Measurements from ENCODE around the gene FSTL5.

Gene FSTL5

GRCh38 chr4:161581262-161582230, 582.3 kb downstream of the FSTL5 start:
- Mint-ChIP-seq H3K4me3 (no peak overlapping the region), H3K27ac (no peak overlapping the region), H3K4me1 (no peaks in the 10 kb centered on the region), H3K27me3 (no peaks in the 10 kb centered on the region), H3K9me3 (peaks cover 9% of the 10 kb centered on the region in 2 donors)
- no peak for DNase-seq
- no peak for ATAC-seq

GRCh38 chr4:161577579-161578301, 586.1 kb downstream of the FSTL5 start:
- ATAC-seq (no peak), DNase-seq (no peak)
- Mint-ChIP-seq H3K27ac (no peak overlapping the region), H3K27me3 (no peaks in the 10 kb centered on the region), H3K9me3 (peaks cover 4 to 30% of the 10 kb centered on the region in 2 donors), H3K4me1 (no peaks in the 10 kb centered on the region), H3K4me3 (no peak overlapping the region)

- H3K4me1 Mint-ChIP-seq, result no peaks in the 10 kb centered on the region
- ATAC-seq (no peak), DNase-seq (no peak)
- H3K27me3 Mint-ChIP-seq, result no peaks in the 10 kb centered on the region
- no peak overlapping the region for H3K27ac Mint-ChIP-seq
- H3K9me3 Mint-ChIP-seq, result peaks cover 10 to 37% of the 10 kb centered on the region in 2 donors
- no peak overlapping the region for H3K4me3 Mint-ChIP-seq
Observed at GRCh38 chr4:161573836-161574235, 590.0 kb downstream of the FSTL5 start.

- no peak overlapping the region for H3K4me3 Mint-ChIP-seq
- DNase-seq, result no peak
- H3K9me3 Mint-ChIP-seq, result peaks cover 3 to 6% of the 10 kb centered on the region in 2 donors
- no peak for ATAC-seq
- H3K4me1 Mint-ChIP-seq, result no peaks in the 10 kb centered on the region
- H3K27me3 Mint-ChIP-seq, result no peaks in the 10 kb centered on the region
- H3K27ac Mint-ChIP-seq, result no peak overlapping the region
Observed at GRCh38 chr4:161564230-161564834, 599.5 kb downstream of the FSTL5 start.

GRCh38 chr4:161555689-161556660, 607.8 kb downstream of the FSTL5 start:
- Mint-ChIP-seq H3K4me3 (no peak overlapping the region), H3K27me3 (no peaks in the 10 kb centered on the region), H3K9me3 (peaks cover 0 to under 1% of the 10 kb centered on the region in 2 donors), H3K4me1 (no peaks in the 10 kb centered on the region), H3K27ac (no peak overlapping the region)
- ATAC-seq, result no peak
- DNase-seq, result no peak

- Mint-ChIP-seq H3K27ac (no peak overlapping the region), H3K27me3 (no peaks in the 10 kb centered on the region), H3K4me1 (no peaks in the 10 kb centered on the region), H3K9me3 (no peaks in the 10 kb centered on the region), H3K4me3 (no peak overlapping the region)
- ATAC-seq (no peak), DNase-seq (no peak)
Observed at GRCh38 chr4:161554372-161554990, 609.3 kb downstream of the FSTL5 start.

GRCh38 chr4:161546902-161547301, 616.9 kb downstream of the FSTL5 start:
- DNase-seq (no peak), ATAC-seq (no peak)
- H3K27me3 Mint-ChIP-seq, result no peaks in the 10 kb centered on the region
- H3K27ac Mint-ChIP-seq, result no peak overlapping the region
- H3K9me3 Mint-ChIP-seq, result peaks cover 4 to 7% of the 10 kb centered on the region in 2 donors
- no peaks in the 10 kb centered on the region for H3K4me1 Mint-ChIP-seq
- no peak overlapping the region for H3K4me3 Mint-ChIP-seq

- Mint-ChIP-seq H3K27me3 (no peaks in the 10 kb centered on the region), H3K9me3 (peaks cover 9 to 20% of the 10 kb centered on the region in 2 donors), H3K4me3 (no peak overlapping the region), H3K4me1 (no peaks in the 10 kb centered on the region), H3K27ac (no peak overlapping the region)
- ATAC-seq (no peak), DNase-seq (no peak)
Observed at GRCh38 chr4:161540265-161540664, 623.5 kb downstream of the FSTL5 start.

GRCh38 chr4:161538941-161539340, 624.9 kb downstream of the FSTL5 start:
- H3K27ac Mint-ChIP-seq, result no peak overlapping the region
- no peak for DNase-seq
- no peak overlapping the region for H3K4me3 Mint-ChIP-seq
- peaks cover 14 to 21% of the 10 kb centered on the region in 2 donors for H3K9me3 Mint-ChIP-seq
- no peaks in the 10 kb centered on the region for H3K27me3 Mint-ChIP-seq
- no peak for ATAC-seq
- H3K4me1 Mint-ChIP-seq, result no peaks in the 10 kb centered on the region

GRCh38 chr4:161530710-161531109, 633.1 kb downstream of the FSTL5 start:
- ATAC-seq (no peak), DNase-seq (no peak)
- H3K4me3 Mint-ChIP-seq, result no peak overlapping the region
- H3K4me1 Mint-ChIP-seq, result no peaks in the 10 kb centered on the region
- no peak overlapping the region for H3K27ac Mint-ChIP-seq
- no peaks in the 10 kb centered on the region for H3K27me3 Mint-ChIP-seq
- peaks cover 6 to 17% of the 10 kb centered on the region in 2 donors for H3K9me3 Mint-ChIP-seq

- Mint-ChIP-seq H3K4me1 (no peaks in the 10 kb centered on the region), H3K9me3 (no peaks in the 10 kb centered on the region), H3K27me3 (no peaks in the 10 kb centered on the region), H3K4me3 (no peak overlapping the region), H3K27ac (no peak overlapping the region)
- ATAC-seq, result no peak
- DNase-seq, result no peak
Observed at GRCh38 chr4:161525121-161525520, 638.7 kb downstream of the FSTL5 start.

- Mint-ChIP-seq H3K4me1 (no peaks in the 10 kb centered on the region), H3K27me3 (no peaks in the 10 kb centered on the region), H3K4me3 (no peak overlapping the region), H3K27ac (no peak overlapping the region), H3K9me3 (no peaks in the 10 kb centered on the region)
- ATAC-seq, result no peak
- no peak for DNase-seq
Observed at GRCh38 chr4:161522031-161522430, 641.8 kb downstream of the FSTL5 start.

GRCh38 chr4:161519611-161520010, 644.2 kb downstream of the FSTL5 start:
- no peaks in the 10 kb centered on the region for H3K4me1 Mint-ChIP-seq
- H3K4me3 Mint-ChIP-seq, result no peak overlapping the region
- no peaks in the 10 kb centered on the region for H3K9me3 Mint-ChIP-seq
- ATAC-seq (no peak), DNase-seq (no peak)
- H3K27ac Mint-ChIP-seq, result no peak overlapping the region
- H3K27me3 Mint-ChIP-seq, result no peaks in the 10 kb centered on the region

GRCh38 chr4:161517941-161518340, 645.9 kb downstream of the FSTL5 start:
- no peaks in the 10 kb centered on the region for H3K4me1 Mint-ChIP-seq
- no peak overlapping the region for H3K4me3 Mint-ChIP-seq
- H3K9me3 Mint-ChIP-seq, result no peaks in the 10 kb centered on the region
- no peak for ATAC-seq
- H3K27me3 Mint-ChIP-seq, result no peaks in the 10 kb centered on the region
- H3K27ac Mint-ChIP-seq, result no peak overlapping the region
- DNase-seq, result no peak
